ENCODE results near the gene SMKR1. TPM values are rescaled to one million over a fixed set of nuclear protein-coding genes. Genes with fewer than 3 reads are reported as not detected.
A peak's percentile ranks its signal among the peaks of the same experiment; 100 is the strongest.

Gene SMKR1
- total RNA-seq, 6 experiments from 2014 or later: not detected

DNA sequence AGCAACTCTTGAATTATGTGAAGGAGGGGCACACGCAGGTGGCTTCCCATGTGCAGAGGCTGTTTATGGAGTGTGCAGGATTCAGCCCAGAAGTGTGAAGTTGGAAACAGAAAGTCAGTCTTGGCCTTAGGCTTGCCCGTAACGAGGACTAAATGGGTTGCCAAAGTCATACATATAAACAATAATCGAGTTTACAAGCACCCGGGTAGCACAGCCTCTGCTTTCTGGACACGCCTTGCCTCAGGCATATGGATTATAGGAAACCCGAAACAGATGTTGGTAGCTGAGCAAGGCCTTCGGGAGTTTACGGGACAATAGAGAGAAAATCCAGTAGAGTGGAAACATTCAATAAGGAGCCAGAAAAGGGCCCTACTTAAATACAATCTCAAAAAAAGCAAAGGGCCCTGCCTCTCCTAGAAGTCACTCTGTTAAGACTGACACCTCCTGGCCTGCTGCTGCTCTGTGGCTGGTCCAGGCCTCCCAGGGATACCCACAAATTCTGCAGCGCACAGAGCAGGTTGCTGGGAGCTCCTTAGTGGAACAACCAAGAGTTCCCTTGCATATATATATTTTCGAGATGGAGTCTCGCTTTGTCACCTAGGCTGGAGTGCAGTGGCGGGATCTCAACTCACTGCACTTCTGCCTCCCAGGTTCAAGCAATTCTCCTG, 48.5 kb downstream of the SMKR1 start:
- Mint-ChIP-seq H3K4me1 (ENCODE audit: low read depth) (peaks cover 19% of the 10 kb centered on the region), H3K9me3 (no peaks in the 10 kb centered on the region), H3K36me3 (ENCODE audit: low read depth) (no peaks in the 10 kb centered on the region), H3K27me3 (ENCODE audit: insufficient read depth) (peaks cover 4% of the 10 kb centered on the region), H3K27ac (peak overlapping the region; percentile 50; the same call in 1 of the 2 replicates), H3K4me3 (peak overlapping the region; percentile 38)
- TF ChIP-seq, protein P1, sequence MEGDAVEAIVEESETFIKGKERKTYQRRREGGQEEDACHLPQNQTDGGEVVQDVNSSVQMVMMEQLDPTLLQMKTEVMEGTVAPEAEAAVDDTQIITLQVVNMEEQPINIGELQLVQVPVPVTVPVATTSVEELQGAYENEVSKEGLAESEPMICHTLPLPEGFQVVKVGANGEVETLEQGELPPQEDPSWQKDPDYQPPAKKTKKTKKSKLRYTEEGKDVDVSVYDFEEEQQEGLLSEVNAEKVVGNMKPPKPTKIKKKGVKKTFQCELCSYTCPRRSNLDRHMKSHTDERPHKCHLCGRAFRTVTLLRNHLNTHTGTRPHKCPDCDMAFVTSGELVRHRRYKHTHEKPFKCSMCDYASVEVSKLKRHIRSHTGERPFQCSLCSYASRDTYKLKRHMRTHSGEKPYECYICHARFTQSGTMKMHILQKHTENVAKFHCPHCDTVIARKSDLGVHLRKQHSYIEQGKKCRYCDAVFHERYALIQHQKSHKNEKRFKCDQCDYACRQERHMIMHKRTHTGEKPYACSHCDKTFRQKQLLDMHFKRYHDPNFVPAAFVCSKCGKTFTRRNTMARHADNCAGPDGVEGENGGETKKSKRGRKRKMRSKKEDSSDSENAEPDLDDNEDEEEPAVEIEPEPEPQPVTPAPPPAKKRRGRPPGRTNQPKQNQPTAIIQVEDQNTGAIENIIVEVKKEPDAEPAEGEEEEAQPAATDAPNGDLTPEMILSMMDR (IDR thresholded peaks at IDR 0.05): no peak
- peak; percentile 60 for DNase-seq

DNA sequence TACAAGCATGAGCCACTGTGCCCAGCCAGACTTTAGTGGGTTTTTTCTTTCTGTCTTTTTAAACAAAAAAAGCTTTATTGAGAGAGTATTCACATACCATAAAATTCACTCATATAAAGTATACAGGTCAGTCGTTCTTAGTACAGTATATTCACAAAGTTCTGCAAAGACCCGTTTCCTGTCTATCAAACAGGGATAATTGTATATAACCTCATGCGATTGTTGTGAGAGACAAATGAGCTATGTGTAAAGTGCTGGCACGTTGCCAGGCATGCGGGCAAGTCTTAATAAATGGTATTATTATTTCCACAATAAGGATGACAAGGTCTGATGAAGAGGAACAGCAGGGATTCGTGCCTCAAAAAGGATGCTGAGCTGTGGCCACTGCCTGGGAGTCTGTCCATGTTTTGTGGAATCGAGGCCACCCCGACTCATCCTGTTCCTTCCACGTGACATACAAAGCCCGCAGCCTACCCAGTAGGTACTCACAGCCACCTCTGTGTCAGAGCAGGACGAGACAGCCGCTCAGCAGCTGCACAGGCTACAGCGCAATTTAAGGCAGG, 51.6 kb downstream of the SMKR1 start:
- H3K27me3 Mint-ChIP-seq (ENCODE audit: insufficient read depth): peaks cover 16% of the 10 kb centered on the region
- TF ChIP-seq, protein P1 (IDR thresholded peaks at IDR 0.05): no peak
- peak; percentile 62 for DNase-seq
- no peak overlapping the region; the same call in 1 of the 2 replicates for H3K27ac Mint-ChIP-seq
- peak overlapping the region; percentile 76 for H3K4me3 Mint-ChIP-seq
- H3K9me3 Mint-ChIP-seq: no peaks in the 10 kb centered on the region
- H3K36me3 Mint-ChIP-seq (ENCODE audit: low read depth): no peaks in the 10 kb centered on the region
- peaks cover 19% of the 10 kb centered on the region for H3K4me1 Mint-ChIP-seq (ENCODE audit: low read depth)

DNA sequence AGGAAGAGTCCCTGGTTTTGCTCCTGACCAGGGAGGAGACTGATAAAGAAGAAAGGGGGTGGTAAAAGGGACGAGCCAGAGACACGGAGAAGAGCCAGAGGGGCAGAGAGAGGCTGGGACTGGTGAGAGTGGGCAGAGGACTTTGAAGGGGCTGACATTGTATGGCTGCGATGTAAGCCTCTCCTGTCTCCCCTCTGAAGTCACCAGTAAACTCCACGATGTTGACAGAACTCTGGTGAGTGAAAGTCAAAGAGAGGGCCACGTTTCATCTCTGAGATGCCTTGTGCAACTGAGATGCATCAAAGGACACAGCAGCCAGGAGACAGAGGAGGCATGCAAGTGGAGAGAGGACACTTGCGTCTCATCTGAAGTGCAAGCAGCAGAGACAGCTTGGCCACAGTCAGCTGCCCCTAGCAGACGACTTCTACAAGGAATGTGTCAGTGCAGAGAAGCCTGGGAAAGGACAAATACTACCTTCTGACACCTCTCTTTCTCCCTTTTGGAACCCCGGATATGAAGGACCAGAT, 54.3 kb downstream of the SMKR1 start:
- TF ChIP-seq, protein P1 (IDR thresholded peaks at IDR 0.05): no peak
- Mint-ChIP-seq H3K4me3 (no peak overlapping the region), H3K27me3 (ENCODE audit: insufficient read depth) (peaks cover 16% of the 10 kb centered on the region), H3K4me1 (ENCODE audit: low read depth) (peaks cover 9% of the 10 kb centered on the region), H3K36me3 (ENCODE audit: low read depth) (no peaks in the 10 kb centered on the region), H3K27ac (no peak overlapping the region), H3K9me3 (no peaks in the 10 kb centered on the region)
- no peak for DNase-seq

DNA sequence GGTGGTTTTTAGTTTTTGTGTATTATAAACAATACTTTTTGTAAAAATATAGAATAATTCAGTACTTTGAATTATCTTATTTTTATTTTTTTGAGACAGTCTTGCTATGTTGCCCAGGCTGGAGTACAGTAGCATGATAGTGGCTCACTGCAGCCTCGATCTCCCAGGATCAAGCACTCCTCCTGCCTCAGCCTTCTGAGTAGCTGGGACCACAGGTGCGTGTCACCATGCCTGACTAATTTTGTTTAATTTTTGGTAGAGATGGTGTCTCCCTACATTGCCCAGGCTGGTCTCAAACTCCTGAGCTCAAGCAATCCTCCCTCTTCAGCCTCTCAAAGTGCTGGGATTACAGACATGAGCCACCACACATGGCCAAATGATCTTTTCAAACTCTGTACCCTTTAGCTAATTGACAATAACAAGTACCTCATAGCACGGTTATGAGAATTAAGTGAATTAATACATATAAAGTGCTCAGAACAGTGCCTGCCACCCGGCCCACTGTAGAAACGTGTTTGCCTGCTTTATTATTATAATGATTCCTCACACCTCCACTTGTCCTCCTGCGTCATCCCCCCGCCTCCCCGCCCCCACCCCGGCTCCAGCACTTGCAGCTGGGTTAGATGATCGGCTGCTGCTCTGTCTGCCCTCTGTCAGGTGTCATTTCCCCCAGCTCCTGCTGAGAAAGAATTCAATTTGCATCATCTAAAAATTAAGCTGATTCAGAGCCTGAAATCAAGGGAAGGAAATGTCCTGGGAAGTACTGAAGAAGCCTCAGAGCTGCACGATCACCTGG, 55.6 kb downstream of the SMKR1 start:
- Mint-ChIP-seq H3K9me3 (no peaks in the 10 kb centered on the region), H3K36me3 (ENCODE audit: low read depth) (no peaks in the 10 kb centered on the region), H3K27ac (no peak overlapping the region), H3K27me3 (ENCODE audit: insufficient read depth) (peaks cover 19% of the 10 kb centered on the region), H3K4me1 (ENCODE audit: low read depth) (peaks cover 9% of the 10 kb centered on the region), H3K4me3 (no peak overlapping the region)
- DNase-seq: no peak
- TF ChIP-seq, protein P1 (IDR thresholded peaks at IDR 0.05): no peak

DNA sequence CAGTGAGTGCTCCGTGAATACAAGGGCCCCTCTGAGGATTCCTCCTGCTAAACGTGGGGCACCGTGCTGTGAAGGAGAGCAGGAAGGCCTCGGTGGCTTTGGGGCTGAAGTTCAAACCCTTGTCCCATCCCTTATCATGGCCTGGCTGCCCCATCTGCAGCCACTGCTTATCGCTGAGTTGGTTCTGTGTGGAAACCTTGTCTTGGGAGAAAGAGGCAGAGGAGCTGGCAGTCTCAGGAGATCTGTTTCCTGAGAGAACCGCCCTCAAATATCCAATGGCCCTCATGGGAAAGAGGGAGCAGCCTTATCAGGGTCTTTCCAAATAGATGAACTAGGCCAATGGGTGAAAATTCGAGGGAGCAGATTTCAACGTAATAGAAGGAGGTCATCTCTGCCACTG, 57.2 kb downstream of the SMKR1 start:
- H3K27me3 Mint-ChIP-seq (ENCODE audit: insufficient read depth): peaks cover 29% of the 10 kb centered on the region
- no peak overlapping the region for H3K4me3 Mint-ChIP-seq
- DNase-seq: no peak
- TF ChIP-seq, protein P1 (IDR thresholded peaks at IDR 0.05): no peak
- no peaks in the 10 kb centered on the region for H3K36me3 Mint-ChIP-seq (ENCODE audit: low read depth)
- no peaks in the 10 kb centered on the region for H3K4me1 Mint-ChIP-seq (ENCODE audit: low read depth)
- H3K27ac Mint-ChIP-seq: no peak overlapping the region
- H3K9me3 Mint-ChIP-seq: no peaks in the 10 kb centered on the region
